ENCODE results near the gene PPP1R11. TPM values are rescaled to one million over a fixed set of nuclear protein-coding genes. Genes with fewer than 3 reads are reported as not detected.
A peak's percentile ranks its signal among the peaks of the same experiment; 100 is the strongest.

Gene PPP1R11
- total and polyA plus RNA-seq, 12 donors, result 30.6 to 75.4 (median 46.8) TPM

DNA sequence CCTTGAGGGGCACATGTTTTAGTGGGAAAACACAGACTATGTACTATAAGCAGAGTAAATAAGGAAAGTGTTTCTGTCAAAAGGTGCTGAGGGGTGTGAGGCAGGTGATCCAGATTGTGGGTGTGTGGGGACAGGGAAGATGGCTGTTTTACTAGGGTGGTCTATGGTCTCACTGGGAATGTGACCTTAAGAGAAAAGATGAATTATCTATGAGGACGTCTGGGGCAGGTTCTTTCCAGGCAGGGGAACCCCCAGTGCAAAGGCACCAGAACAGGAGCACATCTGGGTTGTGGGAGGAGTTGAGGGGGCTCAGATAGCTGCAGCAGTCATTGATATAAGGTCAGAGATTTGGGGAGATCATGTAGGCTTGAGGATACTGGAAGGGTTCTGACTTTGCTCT is 24.1 kb upstream of the PPP1R11 start:
- Histone ChIP-seq H3K4me3 (no peak overlapping the region), H3K27ac (no peak overlapping the region), H3K9me3 (no peaks in the 10 kb centered on the region), H3K36me3 (no peaks in the 10 kb centered on the region), H3K4me1 (peaks cover 0 to 28% (median 7%) of the 10 kb centered on the region in 9 donors), H3K27me3 (no peaks in the 10 kb centered on the region)
- TF ChIP-seq, protein P1, sequence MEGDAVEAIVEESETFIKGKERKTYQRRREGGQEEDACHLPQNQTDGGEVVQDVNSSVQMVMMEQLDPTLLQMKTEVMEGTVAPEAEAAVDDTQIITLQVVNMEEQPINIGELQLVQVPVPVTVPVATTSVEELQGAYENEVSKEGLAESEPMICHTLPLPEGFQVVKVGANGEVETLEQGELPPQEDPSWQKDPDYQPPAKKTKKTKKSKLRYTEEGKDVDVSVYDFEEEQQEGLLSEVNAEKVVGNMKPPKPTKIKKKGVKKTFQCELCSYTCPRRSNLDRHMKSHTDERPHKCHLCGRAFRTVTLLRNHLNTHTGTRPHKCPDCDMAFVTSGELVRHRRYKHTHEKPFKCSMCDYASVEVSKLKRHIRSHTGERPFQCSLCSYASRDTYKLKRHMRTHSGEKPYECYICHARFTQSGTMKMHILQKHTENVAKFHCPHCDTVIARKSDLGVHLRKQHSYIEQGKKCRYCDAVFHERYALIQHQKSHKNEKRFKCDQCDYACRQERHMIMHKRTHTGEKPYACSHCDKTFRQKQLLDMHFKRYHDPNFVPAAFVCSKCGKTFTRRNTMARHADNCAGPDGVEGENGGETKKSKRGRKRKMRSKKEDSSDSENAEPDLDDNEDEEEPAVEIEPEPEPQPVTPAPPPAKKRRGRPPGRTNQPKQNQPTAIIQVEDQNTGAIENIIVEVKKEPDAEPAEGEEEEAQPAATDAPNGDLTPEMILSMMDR (IDR thresholded peaks at IDR 0.05), result no peak
- DNase-seq (no peak), ATAC-seq (no peak)
- intact Hi-C loops (cut with DNase I), result no loop called here
- 22 to 31% methylated on average over 1 of the region's 1 CpG for WGBS, 2 donors

DNA sequence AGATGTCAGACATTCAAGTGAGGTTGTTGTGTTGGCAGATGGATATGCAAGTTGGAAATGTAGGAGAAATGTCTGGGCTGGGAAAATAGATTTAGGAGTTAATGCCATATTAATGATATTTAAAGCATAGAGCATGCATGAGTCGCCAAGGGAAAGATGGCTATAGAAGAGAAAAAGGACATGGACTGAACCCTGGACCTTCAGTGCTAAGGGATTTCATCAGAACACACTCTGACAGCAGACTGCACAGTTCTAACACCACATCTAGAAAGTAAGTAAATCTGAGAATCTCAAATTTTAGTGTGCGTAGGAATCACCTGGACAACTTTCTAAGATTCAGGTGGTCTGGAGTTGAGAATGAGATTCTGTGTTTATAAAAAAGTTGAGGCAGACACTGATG is 23.3 kb upstream of the PPP1R11 start:
- Histone ChIP-seq H3K4me1 (peaks cover 0 to 28% (median 7%) of the 10 kb centered on the region in 9 donors), H3K4me3 (no peak overlapping the region), H3K27ac (no peak overlapping the region), H3K27me3 (no peaks in the 10 kb centered on the region), H3K36me3 (no peaks in the 10 kb centered on the region), H3K9me3 (no peaks in the 10 kb centered on the region)
- TF ChIP-seq, protein P1 (IDR thresholded peaks at IDR 0.05), result no peak
- intact Hi-C loops (cut with DNase I), result no loop called here
- ATAC-seq (no peak), DNase-seq (no peak)
- 99 to 100% methylated on average over 2 of the region's 2 CpGs for WGBS, 2 donors

- 60 to 68% methylated on average over 2 of the region's 2 CpGs for WGBS, 2 donors
- ATAC-seq (peak in 2 of 8 donors; percentile 37 to 44), DNase-seq (no peak)
- Histone ChIP-seq H3K9me3 (no peaks in the 10 kb centered on the region), H3K4me1 (peaks cover 0 to 28% (median 7%) of the 10 kb centered on the region in 9 donors), H3K4me3 (no peak overlapping the region), H3K27ac (no peak overlapping the region), H3K36me3 (no peaks in the 10 kb centered on the region), H3K27me3 (no peaks in the 10 kb centered on the region)
- TF ChIP-seq, protein P1 (IDR thresholded peaks at IDR 0.05), result no peak
- intact Hi-C loops (cut with DNase I), result no loop called here
Observed at GRCh38 chr6:30044630-30045029, 22.4 kb upstream of the PPP1R11 start.

GRCh38 chr6:30047220-30047619 is 19.8 kb upstream of the PPP1R11 start:
- TF ChIP-seq, protein P1 (IDR thresholded peaks at IDR 0.05), result no peak
- no peaks in the 10 kb centered on the region for H3K9me3 ChIP-seq
- no peaks in the 10 kb centered on the region for H3K27me3 ChIP-seq
- ATAC-seq, result no peak
- 62 to 79% methylated on average over 2 of the region's 2 CpGs for WGBS, 2 donors
- DNase-seq, result no peak
- H3K4me1 ChIP-seq, result peaks cover 0 to 19% (median 4%) of the 10 kb centered on the region in 9 donors
- intact Hi-C loops (cut with DNase I), result no loop called here
- H3K36me3 ChIP-seq, result peaks cover 0 to 3% (median 0%) of the 10 kb centered on the region in 9 donors
- no peak overlapping the region for H3K27ac ChIP-seq
- H3K4me3 ChIP-seq, result no peak overlapping the region
